NCI-H524 treated with DMSO at 0.1 percent for 48 hours (cell line): Measurements from ENCODE around the gene PNPLA7.

Experiments used
- DNase-seq: peaks from one replicate; lab custom pipeline; 2025; lab: John Stamatoyannopoulos, UW

The PNPLA7 gene

DNA sequence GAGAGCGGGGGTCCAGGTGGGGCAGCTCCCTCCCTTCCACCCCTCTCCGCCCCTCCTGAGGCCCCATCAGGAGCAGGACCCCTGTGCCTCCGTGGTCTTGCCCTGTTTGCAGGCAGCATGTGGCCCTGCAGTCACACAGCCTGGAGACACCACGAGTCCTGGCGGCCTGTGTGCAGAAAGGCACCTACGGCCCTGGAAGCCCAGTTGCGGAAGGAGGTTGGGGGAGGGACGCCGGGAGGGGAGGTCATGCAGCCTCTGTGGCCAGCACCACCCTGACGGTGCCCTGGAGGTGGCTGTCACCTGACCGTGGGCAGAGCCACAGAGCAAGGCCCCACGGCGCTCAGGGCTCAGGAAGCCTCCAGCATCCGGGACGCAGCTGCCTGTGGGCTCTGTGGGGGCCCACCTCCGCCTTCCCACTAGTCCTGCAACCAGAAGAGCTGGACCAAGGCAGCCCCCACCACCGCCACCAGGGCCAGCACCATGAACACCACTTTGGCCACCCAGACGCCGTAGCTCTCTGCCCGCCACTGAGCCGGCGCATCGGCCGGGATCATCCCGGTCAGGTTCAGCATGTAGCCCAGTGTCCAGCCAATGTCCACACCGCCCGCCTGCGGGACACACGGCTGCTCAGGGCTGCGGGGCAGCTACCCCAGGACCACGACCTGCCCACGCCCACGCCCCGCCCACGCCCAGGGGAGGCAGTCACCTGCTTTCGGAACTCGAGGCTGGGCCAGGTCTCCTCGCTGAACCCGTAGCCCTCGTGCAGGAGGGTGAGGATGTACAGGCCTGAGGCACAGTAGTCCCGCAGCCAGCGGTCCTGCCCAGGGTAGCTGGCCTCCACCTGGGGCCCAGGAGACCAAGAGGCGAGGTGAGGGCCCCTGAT, 115.5 kb downstream of the PNPLA7 start:
- no peak for DNase-seq

DNA sequence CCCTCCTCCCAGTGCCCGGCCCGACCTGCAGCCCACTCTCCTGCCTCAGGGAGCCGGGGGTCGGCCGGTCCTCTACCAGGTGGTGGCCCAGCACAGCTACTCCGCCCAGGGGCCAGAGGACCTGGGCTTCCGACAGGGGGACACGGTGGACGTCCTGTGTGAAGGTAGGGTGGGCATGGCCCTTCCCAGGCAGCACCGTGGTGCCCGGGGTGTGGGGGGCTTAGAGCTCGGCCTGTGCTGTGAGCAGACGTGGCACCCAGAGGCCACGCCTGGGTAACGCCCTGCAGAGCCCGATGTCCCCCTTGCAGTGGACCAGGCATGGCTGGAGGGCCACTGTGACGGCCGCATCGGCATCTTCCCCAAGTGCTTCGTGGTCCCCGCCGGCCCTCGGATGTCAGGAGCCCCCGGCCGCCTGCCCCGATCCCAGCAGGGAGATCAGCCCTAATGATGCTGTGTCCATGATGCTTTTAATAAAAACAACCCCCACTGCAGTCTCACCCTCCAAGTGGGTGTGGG, 116.2 kb downstream of the PNPLA7 start:
- DNase-seq, result no peak

DNA sequence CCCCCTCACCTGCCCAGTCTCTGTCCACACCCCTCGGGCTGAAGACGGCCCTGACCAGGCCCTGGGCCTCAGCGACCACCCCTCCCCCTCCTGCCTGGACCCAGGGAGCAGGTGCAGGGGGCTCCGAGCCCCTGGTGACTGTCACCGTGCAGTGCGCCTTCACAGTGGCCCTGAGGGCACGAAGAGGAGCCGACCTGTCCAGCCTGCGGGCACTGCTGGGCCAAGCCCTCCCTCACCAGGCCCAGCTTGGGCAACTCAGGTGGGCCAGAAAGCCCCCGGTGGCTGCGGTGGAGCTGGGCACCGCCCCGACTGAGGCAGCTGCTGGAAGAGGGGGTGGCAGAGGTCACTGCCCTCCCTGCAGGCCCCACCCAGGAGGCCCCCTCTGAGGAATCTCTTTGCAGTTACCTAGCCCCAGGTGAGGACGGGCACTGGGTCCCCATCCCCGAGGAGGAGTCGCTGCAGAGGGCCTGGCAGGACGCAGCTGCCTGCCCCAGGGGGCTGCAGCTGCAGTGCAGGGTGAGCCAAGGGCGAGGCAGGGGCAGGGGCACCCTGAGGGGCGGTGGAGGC, 116.8 kb downstream of the PNPLA7 start:
- DNase-seq, result no peak

DNA sequence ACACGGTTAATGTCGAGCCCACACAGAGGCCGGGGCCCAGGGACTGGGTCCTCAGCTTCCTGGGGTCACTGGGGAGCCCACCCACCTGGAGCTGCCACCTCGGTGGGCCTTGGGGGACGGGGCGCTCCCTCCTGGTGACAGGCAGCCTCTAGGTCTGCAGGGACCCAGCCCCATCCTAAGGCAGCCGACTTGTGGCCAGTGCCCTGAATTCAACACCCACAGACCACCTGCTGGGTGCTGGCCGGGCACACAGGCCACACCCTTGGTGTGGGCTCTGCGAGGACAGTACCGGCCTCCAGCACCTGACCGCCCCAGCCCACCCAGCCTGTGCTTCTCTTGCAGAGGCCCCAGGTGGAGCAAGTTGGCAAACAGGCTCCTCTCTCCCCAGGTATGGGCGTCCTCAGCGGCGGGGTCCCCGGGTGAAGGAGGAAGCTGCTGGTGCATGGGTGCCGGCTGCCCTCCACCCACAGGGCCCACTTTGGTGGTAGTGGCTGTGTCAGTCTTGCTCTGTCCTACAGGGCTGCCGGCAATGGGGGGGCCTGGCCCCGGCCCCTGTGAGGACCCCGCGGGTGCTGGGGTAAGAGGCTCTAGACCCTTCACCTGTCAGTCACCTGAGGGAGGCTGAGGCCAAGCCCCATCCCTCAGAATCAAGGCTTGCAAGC, 117.4 kb downstream of the PNPLA7 start:
- DNase-seq, result no peak

DNA sequence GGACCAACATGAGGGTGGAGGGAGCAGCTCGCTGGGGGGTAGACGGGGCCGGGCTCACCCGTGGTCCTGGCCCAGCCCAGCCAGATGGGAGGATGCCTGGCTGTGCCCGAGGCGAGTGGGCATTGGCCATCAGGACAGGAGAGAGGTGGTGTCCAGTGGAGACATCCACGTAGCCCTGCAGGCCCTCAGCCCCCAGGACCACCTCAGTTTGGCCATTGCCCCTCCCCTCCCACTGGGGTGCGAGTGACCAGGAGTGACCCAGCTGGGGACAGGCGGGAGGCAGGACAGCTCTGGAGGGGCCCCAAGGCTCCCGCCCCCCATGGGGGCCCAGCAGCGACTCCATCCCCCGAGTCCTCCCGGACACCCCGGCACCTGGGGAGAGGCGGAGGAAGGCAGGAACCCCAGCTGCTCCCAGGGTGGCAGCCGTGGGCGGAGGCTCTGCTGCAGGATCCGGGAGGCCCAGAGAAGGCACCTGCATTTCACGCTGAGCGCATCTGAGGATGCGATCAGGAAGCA, 118.7 kb downstream of the PNPLA7 start:
- DNase-seq, result no peak

DNA sequence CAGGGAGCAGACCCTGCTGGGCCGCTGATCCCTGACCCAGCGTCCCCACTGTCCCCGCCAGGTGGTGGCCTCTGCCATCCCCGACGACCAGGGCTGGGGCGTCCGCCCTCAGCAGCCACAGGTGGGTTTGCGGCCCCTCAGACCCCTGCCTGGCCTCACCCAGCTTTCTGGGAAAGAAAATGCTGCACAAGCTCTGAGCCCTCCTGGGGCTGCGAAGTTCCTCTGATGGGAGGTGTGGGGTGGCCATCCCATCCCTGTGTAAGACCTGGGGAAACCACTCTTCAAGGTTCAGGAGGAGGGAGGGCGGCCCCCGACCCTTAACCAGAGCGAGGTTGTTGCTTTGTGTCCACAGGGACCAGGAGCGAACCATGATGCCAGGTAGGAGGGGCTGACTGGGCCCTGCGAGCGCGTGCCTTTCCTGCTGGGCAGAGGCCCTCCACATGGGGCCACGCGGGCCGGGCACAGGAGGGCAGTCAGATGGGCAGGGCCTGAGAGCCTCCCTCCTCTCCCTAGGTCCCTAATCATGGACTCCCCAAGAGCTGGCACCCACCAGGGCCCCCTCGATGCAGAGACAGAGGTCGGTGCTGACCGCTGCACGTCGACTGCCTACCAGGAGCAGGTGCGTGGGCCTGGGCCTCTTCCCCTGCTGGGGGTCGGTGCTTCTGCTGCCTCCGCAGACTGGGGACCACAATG, 119.3 kb downstream of the PNPLA7 start:
- no peak for DNase-seq

DNA sequence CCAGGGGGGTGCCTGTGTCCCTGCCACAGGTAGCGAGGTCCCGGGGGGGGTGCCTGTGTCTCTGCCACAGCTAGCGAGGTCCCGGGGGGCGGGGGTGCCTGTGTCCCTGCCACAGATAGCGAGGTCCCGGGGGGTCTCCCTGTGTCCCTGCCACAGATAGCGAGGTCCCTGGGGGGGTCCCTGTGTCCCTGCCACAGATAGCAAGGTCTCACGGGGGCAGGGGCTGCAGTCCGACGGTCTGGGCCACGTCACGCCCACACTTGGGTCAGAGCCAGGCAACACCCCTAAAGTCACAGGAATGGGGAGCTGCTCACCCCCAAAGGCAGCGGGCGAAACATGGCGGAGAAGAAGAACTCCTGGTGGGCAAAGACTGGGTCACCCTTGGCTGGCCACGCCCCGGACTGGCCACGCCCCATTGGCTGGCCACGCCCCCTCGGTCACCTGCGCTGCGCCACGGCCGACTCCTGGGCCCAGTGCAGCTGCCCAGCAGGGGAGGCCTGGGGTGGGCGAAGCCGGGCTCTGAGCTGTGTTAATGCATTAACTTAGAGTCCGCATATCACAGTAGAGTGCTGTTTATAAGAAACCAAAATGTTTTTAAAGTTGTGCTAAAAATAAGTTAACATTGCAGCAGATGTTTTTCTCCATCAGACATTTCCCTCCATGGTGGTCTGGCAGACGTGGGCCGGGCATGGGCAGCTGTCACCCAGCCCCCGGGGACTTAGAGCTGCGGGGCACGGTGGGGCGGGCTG, 120.1 kb downstream of the PNPLA7 start:
- no peak for DNase-seq

DNA sequence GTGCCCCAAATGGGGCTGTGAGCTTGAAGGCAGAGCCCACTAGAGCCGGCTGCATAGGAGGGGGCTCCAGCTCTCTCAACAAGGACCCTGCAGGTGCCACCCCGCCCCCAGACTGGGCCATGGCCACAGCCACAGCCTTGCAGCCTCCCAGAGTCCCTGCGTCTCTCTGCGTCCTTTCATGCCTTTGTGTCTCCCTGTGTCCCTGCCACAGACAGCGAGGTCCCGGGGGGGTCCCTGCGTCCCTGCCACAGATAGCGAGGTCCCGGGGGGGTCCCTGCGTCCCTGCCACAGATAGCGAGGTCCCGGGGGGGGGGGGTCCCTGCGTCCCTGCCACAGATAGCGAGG, 120.7 kb downstream of the PNPLA7 start:
- no peak for DNase-seq

DNA sequence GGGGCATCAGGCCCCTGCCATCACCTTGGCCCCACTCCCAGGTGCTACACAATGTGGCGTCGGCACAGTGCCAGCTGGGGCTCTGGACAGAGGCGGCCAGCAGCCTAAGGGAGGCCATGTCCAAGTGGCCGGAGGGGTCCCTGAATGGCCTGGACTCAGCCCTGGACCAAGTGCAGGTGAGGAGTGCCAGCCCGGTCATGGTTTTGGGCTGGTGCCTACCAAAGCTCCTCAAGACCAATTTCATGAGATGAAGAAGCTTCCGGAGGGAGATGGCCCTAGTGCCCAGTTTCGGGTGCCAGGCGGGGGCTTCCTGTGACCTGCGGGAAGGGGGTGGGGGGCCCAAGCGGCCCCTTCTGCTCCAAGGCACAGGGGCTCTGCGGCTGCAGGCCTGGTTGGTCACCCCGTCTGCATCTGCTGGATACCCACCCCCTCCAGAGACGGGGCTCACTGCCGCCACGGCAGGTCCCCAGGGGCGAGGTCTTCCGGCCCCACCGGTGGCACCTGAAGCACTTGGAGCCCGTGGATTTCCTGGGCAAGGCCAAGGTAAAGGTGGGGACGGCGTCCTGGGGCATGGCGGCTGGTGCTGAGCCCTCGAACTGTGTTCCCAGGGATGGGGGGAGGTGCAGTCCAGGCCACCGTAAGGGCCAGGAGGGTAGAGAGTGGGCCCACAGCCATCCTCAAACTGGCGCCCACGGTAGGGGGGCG, 121.2 kb downstream of the PNPLA7 start:
- no peak for DNase-seq

DNA sequence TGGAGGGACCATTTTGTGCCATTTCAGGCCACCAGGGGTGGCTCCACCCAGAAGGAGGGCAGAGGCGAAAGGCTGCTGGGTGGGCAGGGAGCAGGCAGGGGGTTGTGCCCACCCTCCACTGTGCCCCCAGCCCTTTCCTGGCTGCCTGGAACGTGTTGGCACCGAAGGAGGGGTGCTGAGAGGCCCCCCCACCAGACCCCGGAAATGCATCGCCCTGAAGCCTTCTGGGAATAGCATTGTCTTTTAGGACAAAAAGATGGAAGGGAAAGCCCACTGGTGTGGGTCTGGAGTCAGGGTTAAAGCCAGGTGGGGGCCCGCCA, 121.9 kb downstream of the PNPLA7 start:
- no peak for DNase-seq

DNA sequence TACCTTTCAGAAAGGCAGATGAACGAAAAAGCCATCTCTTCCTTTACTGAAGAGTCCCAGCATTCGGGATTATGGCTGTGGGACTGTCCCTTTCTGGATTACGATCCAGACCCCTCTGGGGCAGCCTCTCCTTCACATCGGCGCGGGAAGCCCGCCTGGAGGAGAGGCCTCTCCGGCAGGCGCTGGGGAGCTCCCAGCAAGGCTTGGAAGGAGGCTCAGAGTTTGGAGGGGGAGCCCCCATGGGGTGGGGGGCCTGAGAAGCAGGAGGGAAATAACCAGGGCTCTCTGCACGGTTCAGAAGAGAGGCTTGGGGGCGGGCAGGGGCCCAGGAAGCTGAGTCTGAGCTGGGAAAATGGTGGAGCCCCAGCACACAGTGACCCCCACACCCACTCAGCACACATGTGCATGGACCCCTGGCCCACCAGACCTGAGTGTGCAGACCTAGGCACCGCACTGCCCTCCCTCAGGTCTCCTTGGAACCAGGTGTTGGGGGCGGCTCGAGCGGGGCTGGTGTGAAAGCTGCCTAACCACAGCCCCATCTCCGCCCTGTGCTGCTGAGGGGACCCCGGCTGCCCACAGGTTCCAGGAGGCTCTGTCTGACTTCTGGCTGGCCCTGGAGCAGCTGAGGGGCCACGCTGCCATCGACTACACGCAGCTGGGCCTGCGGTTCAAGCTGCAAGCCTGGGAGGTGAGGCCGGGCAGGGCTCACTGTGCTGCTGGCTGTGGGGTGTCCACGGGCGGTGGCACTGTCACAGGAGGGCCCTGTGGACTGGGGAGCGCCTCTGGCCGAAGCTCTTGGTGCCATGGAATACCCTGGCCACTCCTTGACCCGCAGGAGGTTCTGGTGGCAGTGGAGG, 122.5 kb downstream of the PNPLA7 start:
- DNase-seq, result no peak

DNA sequence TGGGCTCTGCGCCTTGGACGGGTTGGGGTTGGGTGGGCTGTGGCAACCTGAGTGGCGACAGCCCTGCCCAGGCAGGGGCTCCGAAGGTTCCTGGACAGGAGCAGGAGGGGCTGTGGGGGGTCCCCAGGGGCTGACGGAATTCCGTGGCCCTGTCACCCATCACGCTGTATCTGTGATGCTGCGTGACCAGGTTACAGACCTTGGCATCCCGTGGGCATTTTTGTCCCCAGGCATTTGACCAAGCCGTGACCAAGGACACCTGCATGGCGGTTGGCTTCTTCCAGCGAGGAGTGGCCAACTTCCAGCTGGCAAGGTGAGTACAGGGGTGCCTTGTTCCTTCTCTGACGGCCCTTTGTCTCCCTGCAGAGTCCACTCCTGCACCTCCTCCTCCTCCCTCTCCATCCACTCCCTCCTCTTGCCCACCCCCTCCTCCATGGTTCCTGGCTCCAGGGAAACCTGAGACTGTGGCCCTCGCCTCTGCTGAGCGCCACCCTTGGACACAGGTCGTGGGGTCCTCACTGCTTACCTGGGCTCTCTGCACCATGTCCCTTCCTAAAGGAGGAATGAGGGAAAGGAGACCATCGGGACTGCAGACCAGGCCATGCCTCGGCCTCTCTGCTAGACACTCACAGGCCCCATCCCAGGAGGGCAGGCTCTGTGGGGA, 124.1 kb downstream of the PNPLA7 start:
- DNase-seq, result no peak

DNA sequence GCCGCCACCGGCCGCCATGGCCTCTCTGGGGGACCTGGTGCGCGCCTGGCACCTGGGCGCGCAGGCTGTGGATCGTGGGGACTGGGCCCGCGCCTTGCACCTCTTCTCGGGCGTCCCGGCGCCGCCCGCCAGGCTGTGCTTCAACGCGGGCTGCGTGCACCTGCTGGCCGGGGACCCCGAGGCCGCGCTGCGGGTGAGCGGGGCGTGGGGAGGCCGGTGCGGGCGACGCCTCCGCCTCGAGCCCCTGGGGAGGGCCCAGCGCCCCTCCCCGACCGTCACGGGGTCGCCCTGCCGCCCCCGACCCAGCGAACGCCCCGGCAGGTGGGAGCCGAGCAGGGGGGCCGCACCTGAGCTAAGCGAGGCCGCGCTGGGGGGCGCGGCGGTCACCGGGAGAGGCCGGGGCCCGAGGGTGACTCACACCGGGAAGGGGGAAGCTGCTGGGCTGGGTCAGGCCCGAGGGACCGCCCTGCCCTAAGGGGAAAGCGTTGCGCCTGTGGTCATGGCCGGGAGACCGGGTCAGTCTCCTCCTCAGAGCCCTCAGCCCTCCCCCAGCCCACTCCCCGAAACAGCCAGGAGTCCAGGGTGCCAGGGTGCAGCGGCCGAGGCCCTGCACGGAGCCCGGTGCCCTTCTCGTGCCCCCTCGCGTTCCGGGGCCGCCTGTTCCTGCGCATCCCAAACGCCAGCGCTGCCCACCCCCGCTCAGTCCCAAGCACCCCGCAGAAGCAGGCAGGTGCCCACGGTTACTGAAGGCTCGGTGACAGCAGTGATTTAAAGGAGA, 126.5 kb downstream of the PNPLA7 start:
- DNase-seq, result no peak

DNA sequence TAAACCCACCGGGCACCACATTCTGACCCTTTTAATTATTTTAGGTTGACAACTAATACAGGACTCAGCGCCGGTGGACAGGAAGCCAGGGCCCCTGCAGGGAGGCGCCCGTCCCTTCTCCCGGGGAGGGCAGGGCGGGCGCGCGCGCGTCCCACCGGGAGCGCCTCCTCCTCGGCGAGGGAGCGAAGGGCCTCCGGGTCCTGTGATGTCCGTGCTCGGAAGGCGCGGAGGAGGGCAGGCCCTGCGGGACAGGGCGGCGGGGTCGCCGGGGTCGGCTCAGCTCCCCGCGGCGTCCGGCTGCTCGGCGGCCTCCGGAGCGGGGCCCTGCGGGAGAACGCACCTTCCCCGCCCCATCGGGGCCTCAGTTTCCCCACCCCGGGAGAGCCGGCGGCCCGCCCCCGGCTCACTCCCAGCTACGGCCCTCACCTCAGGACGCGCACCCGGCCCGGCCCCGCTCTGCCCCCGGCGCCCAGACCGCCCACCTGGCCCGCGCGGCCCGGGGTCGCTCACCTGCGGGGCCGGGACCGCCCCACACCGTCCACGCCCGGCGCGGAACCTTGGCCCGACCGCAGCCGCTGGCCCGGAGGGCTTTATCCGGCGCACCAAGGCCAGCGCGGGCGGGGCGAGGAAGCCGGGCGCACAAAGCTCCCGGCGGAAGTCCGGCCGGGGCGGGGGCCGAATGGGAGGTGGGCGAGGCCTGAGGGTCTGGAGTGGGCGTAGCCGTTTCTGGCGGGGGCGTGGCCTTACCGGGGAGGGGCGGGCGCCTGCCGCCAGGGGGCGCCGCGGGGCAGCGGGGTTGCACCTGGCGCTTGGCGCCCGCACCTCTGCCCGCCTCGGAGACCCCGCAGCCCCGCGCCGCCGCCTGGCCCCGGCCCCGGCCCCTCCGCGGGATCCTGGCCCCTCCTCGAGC, 127.3 kb downstream of the PNPLA7 start, which contains the start of the genes EXD3 and NOXA1:
TSS of gene EXD3 (minus strand) at position 559 of the 910 bp plus-strand sequence. CDS start 27,805 bp downstream, outside the sequence.
TSS of gene NOXA1 (plus strand) at position 790 of the 910 bp plus-strand sequence. CDS start 137 bp downstream, outside the sequence.
- DNase-seq, result no peak

DNA sequence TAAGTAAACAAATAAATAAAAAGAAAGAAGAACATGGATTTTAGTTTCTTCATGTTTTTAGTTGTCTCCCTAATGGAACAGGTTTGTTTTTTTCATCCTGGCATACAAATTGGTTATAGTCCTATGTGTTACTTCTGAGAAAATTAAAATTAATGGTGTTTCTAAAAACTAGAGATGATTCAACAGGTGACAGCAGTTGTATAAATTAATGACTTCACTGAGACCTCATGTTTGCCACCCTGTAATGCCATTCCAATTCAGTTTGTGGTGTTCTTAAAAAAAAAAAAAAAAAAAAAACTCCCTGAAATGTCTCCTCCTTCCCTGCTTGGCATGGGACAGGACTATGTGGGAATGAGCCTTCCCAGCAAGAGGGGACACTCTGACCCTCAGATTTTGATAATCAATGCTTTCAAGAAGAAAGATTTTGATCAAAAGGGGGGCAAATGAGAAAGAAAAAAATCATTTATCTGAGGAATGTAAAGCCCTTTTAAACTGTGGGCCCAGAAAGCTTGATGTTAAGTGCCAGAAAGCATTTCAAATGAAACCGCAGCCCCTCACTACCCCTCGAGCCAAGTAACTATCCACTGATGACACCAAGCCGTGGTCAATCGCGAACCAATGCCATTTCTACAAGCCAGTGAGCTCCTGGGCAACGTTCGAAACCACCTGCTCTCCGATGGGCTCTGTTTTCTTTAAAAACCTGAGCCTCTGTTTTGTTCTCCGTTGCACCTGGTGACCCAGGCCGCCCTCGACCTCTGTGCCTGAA, 128.2 kb downstream of the PNPLA7 start:
- DNase-seq, result no peak

DNA sequence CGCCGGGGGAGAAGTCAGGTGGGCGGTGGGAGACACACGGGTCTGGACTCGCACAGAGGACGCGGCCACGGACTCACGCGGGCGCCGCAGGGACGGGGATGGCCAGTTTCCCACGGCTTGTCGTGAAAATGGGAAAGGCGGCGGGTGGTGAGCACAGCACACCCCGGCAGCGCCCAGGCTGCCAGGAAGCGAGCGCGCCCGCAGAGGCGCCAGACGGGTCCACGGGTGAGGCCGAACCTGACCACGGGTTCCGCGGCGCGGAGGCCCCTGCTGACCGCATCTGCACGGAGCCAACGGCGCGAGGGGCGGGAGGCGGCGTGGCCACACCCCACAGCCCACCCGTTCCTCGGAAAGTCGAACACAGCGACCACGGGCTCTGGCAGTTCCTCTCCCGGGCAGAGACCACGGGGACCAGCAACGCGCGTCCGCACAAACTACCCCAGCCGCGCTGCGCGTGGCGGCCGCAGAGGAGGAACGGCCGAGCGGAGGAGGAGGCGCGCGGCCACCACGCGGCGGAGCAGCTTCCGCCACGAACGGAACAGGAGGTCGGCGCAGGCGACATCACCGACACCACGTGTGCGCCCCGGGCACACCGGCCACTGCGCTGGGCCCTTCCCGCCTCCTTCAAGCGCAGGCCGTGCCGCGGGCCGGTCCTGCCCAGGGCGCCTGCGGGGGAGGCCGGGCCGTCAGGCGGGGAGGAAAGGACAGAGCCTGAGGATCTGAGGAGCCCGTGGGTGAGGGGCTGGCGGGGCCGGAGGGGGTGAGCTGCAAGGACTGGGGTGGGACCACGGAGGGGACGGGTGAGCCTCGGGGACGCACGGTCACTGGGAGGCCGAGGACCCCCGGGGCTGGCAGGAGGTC, 132.8 kb downstream of the PNPLA7 start:
- DNase-seq, result no peak
